Neural progenitor cell (in vitro differentiated cells): ENCODE data around the gene TSPAN12. TPM values are rescaled to one million over a fixed set of nuclear protein-coding genes. Genes with fewer than 3 reads are reported as not detected.

ENCODE experiments used
- DNase-seq: peaks from one replicate; pipeline ENCODE4 v3.0.0-alpha.2; 2016; ENCODE audit warnings: low spot score
- H2AFZ ChIP-seq: fragments of 200-600 bp; sonication (generic); replicated peaks from 2 replicates; pipeline ENCODE4 v1.6.1; 2016; ENCODE audit warnings: antibody characterized with exemption
- H3F3A ChIP-seq: fragments of 200-600 bp; sonication (generic); 2 replicates; pipeline ENCODE4 v1.6.1; 2016; ENCODE audit warnings: antibody characterized with exemption, low read depth
- H3K27ac ChIP-seq: fragments of 200-600 bp; sonication (generic); 2 replicates; pipeline ENCODE4 v1.5.1; 2016; ENCODE audit warnings: mild to moderate bottlenecking
- H3K27me3 ChIP-seq: fragments of 200-600 bp; sonication (generic); 2 replicates; pipeline ENCODE4 v1.6.1; 2016; ENCODE audit warnings: mild to moderate bottlenecking, moderate library complexity
- H3K36me3 ChIP-seq: fragments of 200-600 bp; sonication (generic); 2 replicates; pipeline ENCODE4 v1.5.1; 2016
- H3K4me1 ChIP-seq: fragments of 200-600 bp; sonication (generic); 2 replicates; pipeline ENCODE4 v1.6.1; 2016; ENCODE audit warnings: mixed run types
- H3K4me2 ChIP-seq: fragments of 200-600 bp; sonication (generic); 2 replicates; pipeline ENCODE4 v1.6.1; 2016
- H3K4me3 ChIP-seq: fragments of 200-600 bp; sonication (generic); 2 replicates; pipeline ENCODE4 v1.5.1; 2016
- H3K79me2 ChIP-seq: fragments of 200-600 bp; sonication (generic); 2 replicates; pipeline ENCODE4 v1.6.1; 2016; ENCODE audit warnings: low read depth
- H3K9ac ChIP-seq: fragments of 200-600 bp; sonication (generic); 2 replicates; pipeline ENCODE4 v1.6.1; 2016
- H3K9me3 ChIP-seq: fragments of 200-600 bp; sonication (generic); 2 replicates; pipeline ENCODE4 v1.5.1; 2016; ENCODE audit warnings: low read depth
- H4K20me1 ChIP-seq: fragments of 200-600 bp; sonication (generic); 2 replicates; pipeline ENCODE4 v1.6.1; 2016; ENCODE audit warnings: low read depth
- H3K27ac Mint-ChIP-seq: 3 replicates; pipeline ENCODE4 v1.8.0; 2021; ENCODE audit warnings: mixed read lengths
- H3K27me3 Mint-ChIP-seq: 2 replicates; pipeline ENCODE4 v1.8.0; 2022; ENCODE audit warnings: low read depth, mild to moderate bottlenecking, inconsistent platforms, moderate library complexity, mixed read lengths; ENCODE audit not compliant: insufficient read depth
- H3K36me3 Mint-ChIP-seq: 3 replicates; pipeline ENCODE4 v1.8.0; 2021; ENCODE audit warnings: mixed read lengths
- H3K4me1 Mint-ChIP-seq: 3 replicates; pipeline ENCODE4 v1.8.0; 2021; ENCODE audit warnings: mixed read lengths
- H3K4me3 Mint-ChIP-seq: 3 replicates; pipeline ENCODE4 v1.8.0; 2021; ENCODE audit warnings: mild to moderate bottlenecking, moderate library complexity, mixed read lengths
- H3K9me3 Mint-ChIP-seq: 3 replicates; pipeline ENCODE4 v1.8.0; 2020; ENCODE audit warnings: mixed read lengths
- CTCF ChIP-seq: fragments of 200-600 bp; sonication (generic); IDR thresholded peaks from 2 replicates; pipeline ENCODE4 v1.5.1; 2017; ENCODE audit warnings: antibody characterized with exemption, mild to moderate bottlenecking
- EZH2 ChIP-seq: fragments of 200-600 bp; sonication (generic); IDR thresholded peaks from 2 replicates; pipeline ENCODE4 v1.6.1; 2017; ENCODE audit warnings: antibody characterized with exemption, mild to moderate bottlenecking, moderate library complexity
- EZH2phosphoT487 ChIP-seq: fragments of 200-600 bp; sonication (generic); IDR thresholded peaks from 2 replicates; pipeline ENCODE4 v1.6.1; 2017; ENCODE audit warnings: antibody characterized with exemption
- total RNA-seq: library from RNA; depleted of rRNA; stranded (reverse); fragments of >200 nt; gene quantifications from 2 replicates; pipeline ENCODE4 v1.2.3, GENCODE V29; 2015; ENCODE audit warnings: low replicate concordance

TSPAN12 gene
- total RNA-seq, 1 donor from 2014 or later = 26.7 TPM

- Mint-ChIP-seq H3K27ac (no peak overlapping the region), H3K9me3 (no peaks in the 10 kb centered on the region), H3K4me3 (no peak overlapping the region), H3K4me1 (peaks cover 3% of the 10 kb centered on the region), H3K27me3 (peaks cover 2% of the 10 kb centered on the region), H3K36me3 (peaks cover 21% of the 10 kb centered on the region)
- H3K36me3 ChIP-seq = no peaks in the 10 kb centered on the region
- H3K79me2 ChIP-seq = no peaks in the 10 kb centered on the region
- no peaks in the 10 kb centered on the region for H4K20me1 ChIP-seq
- H3K9ac ChIP-seq = no peak overlapping the region
- no peaks in the 10 kb centered on the region for H3K4me1 ChIP-seq
- H3K27ac ChIP-seq = no peak overlapping the region
- no peak for DNase-seq
- no peak overlapping the region for H2AFZ ChIP-seq
- H3K9me3 ChIP-seq = no peaks in the 10 kb centered on the region
- H3F3A ChIP-seq = peaks cover 12% of the 10 kb centered on the region
- H3K4me3 ChIP-seq = no peak overlapping the region
- TF ChIP-seq EZH2phosphoT487 (no peak), EZH2 (no peak), CTCF (no peak)
- no peak overlapping the region for H3K4me2 ChIP-seq
- H3K27me3 ChIP-seq = no peaks in the 10 kb centered on the region
These were observed 58.8 kb downstream of the TSPAN12 start for GRCh38 chr7:120799147-120799546.

GRCh38 chr7:120797026-120797645 lies 60.8 kb downstream of the TSPAN12 start:
- no peak overlapping the region for H3K4me3 Mint-ChIP-seq
- H2AFZ ChIP-seq = no peak overlapping the region
- H3K9me3 ChIP-seq = no peaks in the 10 kb centered on the region
- H3K4me2 ChIP-seq = no peak overlapping the region
- no peaks in the 10 kb centered on the region for H3K9me3 Mint-ChIP-seq
- peaks cover 12% of the 10 kb centered on the region for H3F3A ChIP-seq
- H3K4me1 ChIP-seq = no peaks in the 10 kb centered on the region
- no peaks in the 10 kb centered on the region for H4K20me1 ChIP-seq
- peaks cover 2% of the 10 kb centered on the region for H3K27me3 Mint-ChIP-seq
- H3K27me3 ChIP-seq = no peaks in the 10 kb centered on the region
- H3K36me3 Mint-ChIP-seq = peaks cover 19% of the 10 kb centered on the region
- H3K36me3 ChIP-seq = no peaks in the 10 kb centered on the region
- no peak overlapping the region for H3K27ac ChIP-seq
- H3K27ac Mint-ChIP-seq = no peak overlapping the region
- H3K4me1 Mint-ChIP-seq = peaks cover 3% of the 10 kb centered on the region
- H3K79me2 ChIP-seq = no peaks in the 10 kb centered on the region
- no peak overlapping the region for H3K9ac ChIP-seq
- DNase-seq = no peak
- TF ChIP-seq EZH2 (no peak), EZH2phosphoT487 (no peak), CTCF (no peak)
- no peak overlapping the region for H3K4me3 ChIP-seq

- Mint-ChIP-seq H3K9me3 (no peaks in the 10 kb centered on the region), H3K27me3 (peaks cover 2% of the 10 kb centered on the region), H3K4me1 (peaks cover 3% of the 10 kb centered on the region), H3K4me3 (no peak overlapping the region), H3K36me3 (peaks cover 14% of the 10 kb centered on the region), H3K27ac (no peak overlapping the region)
- no peaks in the 10 kb centered on the region for H4K20me1 ChIP-seq
- no peak overlapping the region for H3K9ac ChIP-seq
- no peak for TF ChIP-seq CTCF
- no peak for TF ChIP-seq EZH2phosphoT487
- no peak for TF ChIP-seq EZH2
- H3K4me1 ChIP-seq = no peaks in the 10 kb centered on the region
- no peak for DNase-seq
- H3K4me2 ChIP-seq = no peak overlapping the region
- H3K36me3 ChIP-seq = no peaks in the 10 kb centered on the region
- no peaks in the 10 kb centered on the region for H3K9me3 ChIP-seq
- H3K27me3 ChIP-seq = no peaks in the 10 kb centered on the region
- H3K27ac ChIP-seq = no peak overlapping the region
- H3K79me2 ChIP-seq = no peaks in the 10 kb centered on the region
- peaks cover 6% of the 10 kb centered on the region for H3F3A ChIP-seq
- H2AFZ ChIP-seq = no peak overlapping the region
- H3K4me3 ChIP-seq = no peak overlapping the region
These were observed 63.7 kb downstream of the TSPAN12 start for GRCh38 chr7:120794106-120794729.
